Measurements from ENCODE around the gene TOM1.
"Not testable (repeated sequence)": the region's sequence is repeated elsewhere in the genome, so short reads cannot be mapped to it uniquely, and the experiment has no call there.

The TOM1 gene

GRCh38 chr22:35377735-35378134, 78.0 kb downstream of the TOM1 start:
- no peak for DNase-seq

GRCh38 chr22:35378621-35379020, 78.9 kb downstream of the TOM1 start:
- no peak for DNase-seq

- DNase-seq, result no peak
Observed at GRCh38 chr22:35379146-35379993, 79.7 kb downstream of the TOM1 start.

DNA sequence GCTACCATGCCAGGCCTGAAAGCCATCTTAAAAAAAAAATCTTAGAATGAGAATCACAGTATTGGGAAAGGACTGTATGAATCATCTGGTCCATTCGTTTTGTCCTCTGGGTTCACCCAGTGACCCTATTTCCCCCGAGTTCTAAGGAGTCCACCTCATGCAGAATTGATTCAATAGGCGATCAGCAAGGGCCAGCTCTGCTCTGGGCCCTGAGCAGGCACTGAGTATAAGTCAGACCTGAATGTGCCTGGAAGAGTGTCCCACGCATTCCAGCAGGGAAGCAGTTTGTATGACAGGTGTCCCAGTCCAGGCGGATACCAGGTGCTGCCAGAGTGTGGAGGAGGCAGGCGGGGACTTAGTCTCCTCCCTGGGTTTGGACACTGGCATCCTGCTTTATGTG, 80.3 kb downstream of the TOM1 start:
- no peak for DNase-seq

DNA sequence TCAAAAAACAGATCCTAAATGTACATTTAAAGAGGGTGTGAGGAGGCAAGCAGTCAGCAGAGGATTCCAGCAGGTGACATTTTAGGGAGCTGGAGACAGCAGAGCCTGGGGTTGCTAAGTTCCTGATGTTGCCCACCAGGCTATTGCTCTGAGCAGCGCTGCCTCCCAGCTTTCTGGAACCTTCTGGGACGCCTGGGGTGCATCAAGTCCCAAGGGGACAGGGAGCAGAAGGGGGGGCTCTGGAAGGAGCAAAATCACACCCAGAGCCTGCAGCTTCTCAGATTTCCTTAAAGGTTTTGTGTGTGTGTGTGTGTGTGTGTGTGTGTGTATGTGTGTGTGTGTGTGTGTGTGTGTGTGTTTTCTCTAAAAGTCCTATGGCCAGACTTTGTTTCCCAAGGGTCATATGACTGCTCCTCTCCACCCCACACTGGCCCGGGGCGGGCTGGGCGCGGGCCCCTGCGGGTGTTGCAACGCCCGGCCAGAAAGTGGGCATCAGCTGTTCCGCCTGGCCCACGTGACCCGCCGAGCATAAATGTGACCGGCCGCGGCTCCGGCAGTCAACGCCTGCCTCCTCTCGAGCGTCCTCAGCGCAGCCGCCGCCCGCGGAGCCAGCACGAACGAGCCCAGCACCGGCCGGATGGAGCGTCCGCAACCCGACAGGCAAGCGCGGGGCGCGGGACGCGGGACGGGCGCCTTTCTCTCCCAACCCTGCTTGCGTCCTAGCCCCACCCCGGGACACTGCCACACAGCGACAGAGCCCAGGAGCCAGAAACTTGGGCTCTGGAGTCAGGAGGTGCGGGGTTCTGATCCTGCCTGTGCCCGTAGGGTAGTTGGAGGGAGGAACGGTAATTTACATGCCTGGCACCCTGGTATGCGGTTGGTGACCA, 81.1 kb downstream of the TOM1 start, which contains the start of gene HMOX1:
TSS of gene HMOX1 (plus strand) at position 560 of the 887 bp plus-strand sequence. CDS start at position 638, 78 bp downstream.
- DNase-seq, result no peak

DNA sequence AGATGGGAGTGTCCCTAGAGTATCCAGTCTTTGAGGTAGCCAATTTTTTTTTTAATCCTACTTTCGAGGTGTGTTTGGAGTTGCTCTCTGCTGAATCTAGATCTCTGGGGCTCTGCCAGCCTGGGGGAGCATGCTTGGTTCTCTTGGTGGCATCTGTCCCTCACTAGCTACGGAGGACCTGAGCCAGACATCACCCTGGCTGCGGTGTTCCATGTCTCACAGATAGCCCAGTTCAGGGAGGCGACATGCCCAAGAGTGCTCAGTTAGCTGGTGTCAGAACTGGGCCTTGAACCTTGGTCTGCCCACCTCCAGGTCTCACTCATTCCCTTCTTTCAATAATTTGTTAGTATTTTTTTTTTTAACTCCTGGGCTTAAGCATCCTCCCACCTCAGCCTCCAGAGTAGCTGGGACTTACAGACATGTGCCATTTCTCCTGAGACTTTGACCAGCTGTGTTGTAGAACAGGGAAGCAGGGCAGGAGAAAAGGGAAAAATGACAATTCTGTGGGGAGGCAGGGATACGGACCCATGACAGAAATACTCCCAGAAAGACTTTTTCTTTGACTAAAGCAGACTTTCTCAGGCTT, 81.8 kb downstream of the TOM1 start:
- no peak for DNase-seq

GRCh38 chr22:35383679-35384071, 84.0 kb downstream of the TOM1 start:
- DNase-seq, result no peak

GRCh38 chr22:35384527-35384926, 84.8 kb downstream of the TOM1 start:
- peak; percentile 17 for DNase-seq

DNA sequence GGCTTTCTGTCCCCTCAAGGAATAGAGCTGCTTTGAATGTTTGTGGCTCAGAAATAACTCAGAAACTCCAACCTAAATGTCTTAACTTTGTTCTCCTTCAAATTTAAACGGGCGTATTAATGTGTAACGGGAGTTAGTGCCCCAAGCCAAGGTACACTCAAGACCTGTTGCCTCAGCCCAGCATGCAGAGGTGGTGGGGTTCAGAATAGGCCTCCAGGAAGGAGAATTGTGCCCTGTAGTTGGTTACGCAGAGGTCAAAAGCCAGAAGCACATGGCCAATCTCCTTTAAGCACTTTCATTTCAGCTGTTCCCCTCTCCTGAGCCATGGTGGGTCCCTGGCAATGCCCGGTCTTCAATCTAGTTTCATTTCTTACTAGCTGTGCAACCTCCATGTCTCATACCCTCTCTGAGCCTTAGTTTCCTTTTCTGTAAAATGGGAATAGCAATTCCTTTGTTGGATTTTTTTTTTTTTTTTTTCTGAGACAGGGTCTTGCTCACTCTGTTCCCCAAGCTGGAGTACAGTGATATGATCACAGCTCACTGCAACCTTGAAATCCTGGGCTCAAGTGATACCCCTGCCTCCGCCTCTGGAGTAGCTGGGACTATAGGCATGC, 85.4 kb downstream of the TOM1 start:
- no peak for DNase-seq

- no peak for DNase-seq
Observed at GRCh38 chr22:35386670-35387288, 87.1 kb downstream of the TOM1 start.

GRCh38 chr22:35390933-35391332, 91.2 kb downstream of the TOM1 start:
- no peak for DNase-seq

- no peak for DNase-seq
Observed at GRCh38 chr22:35392357-35392756, 92.7 kb downstream of the TOM1 start.

DNA sequence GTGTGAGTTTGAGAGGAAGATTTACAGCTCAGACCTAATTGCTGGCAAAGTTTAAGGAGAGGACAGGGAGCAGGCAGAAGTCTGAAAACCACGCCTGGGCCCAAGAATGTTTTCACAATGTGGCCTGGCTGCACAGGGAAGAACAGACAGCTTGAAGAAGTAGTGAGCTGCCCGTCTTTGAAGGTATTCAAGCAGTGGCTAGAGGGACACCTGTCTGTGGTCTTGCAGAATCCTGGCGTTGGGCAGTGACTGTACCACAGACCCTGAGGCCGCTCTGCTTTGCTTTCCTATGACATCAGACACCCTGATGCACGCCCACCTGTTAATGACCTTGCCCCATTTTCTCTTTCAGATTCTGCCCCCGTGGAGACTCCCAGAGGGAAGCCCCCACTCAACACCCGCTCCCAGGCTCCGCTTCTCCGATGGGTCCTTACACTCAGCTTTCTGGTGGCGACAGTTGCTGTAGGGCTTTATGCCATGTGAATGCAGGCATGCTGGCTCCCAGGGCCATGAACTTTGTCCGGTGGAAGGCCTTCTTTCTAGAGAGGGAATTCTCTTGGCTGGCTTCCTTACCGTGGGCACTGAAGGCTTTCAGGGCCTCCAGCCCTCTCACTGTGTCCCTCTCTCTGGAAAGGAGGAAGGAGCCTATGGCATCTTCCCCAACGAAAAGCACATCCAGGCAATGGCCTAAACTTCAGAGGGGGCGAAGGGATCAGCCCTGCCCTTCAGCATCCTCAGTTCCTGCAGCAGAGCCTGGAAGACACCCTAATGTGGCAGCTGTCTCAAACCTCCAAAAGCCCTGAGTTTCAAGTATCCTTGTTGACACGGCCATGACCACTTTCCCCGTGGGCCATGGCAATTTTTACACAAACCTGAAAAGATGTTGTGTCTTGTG, 93.7 kb downstream of the TOM1 start:
- DNase-seq, result no peak

GRCh38 chr22:35394011-35394312, 94.3 kb downstream of the TOM1 start:
- no peak for DNase-seq

- no peak for DNase-seq
Observed at GRCh38 chr22:35394810-35395563, 95.3 kb downstream of the TOM1 start.

DNA sequence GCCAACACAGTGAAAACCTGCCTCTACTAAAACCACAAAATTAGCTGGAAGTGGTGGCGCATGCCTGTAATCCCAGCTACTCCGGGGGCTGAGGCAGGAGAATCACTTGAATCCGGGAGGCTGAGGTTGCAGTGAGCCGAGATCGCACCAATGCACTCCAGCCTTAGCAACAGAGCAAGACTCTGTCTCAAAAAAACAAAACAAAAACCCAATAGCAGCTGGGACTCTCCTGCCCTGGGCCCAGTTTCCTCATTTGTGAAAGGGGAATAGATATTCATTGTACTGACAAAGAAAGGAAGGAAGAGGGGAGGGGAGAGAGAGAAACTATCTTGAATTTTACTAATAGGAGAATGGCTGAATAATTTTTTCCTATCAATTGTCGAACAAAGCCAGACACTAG, 96.9 kb downstream of the TOM1 start:
- not testable (repeated sequence) for DNase-seq

- DNase-seq, result no peak
Observed at GRCh38 chr22:35397095-35397904, 97.6 kb downstream of the TOM1 start.

Data from NCI-H524 treated with DMSO at 0.1 percent for 48 hours (cell line).